HG03342 (cell line): ENCODE data around the gene NDUFS7.
"Not testable (repeated sequence)": the region's sequence is repeated elsewhere in the genome, so short reads cannot be mapped to it uniquely, and the experiment has no call there.

ENCODE experiments used
- ATAC-seq: cut with Tn5 transposase; IDR thresholded peaks from one replicate; pipeline ENCODE4 v1.9.1; 2021; ENCODE audit warnings: mild to moderate bottlenecking, moderate library complexity; ENCODE audit not compliant: unreplicated experiment

NDUFS7 gene

GRCh38 chr19:1416014-1416841 is 32.5 kb downstream of the NDUFS7 start:
- ATAC-seq, result no peak

- no peak for ATAC-seq
Observed at GRCh38 chr19:1417145-1417544, 33.4 kb downstream of the NDUFS7 start.

GRCh38 chr19:1417681-1418495 is 34.2 kb downstream of the NDUFS7 start:
- no peak for ATAC-seq

- ATAC-seq, result no peak
Observed at GRCh38 chr19:1418496-1418775, 34.7 kb downstream of the NDUFS7 start.

GRCh38 chr19:1418951-1419738 is 35.4 kb downstream of the NDUFS7 start:
- no peak for ATAC-seq

- ATAC-seq, result not testable (repeated sequence)
Observed at GRCh38 chr19:1420085-1420484, 36.4 kb downstream of the NDUFS7 start.

GRCh38 chr19:1420590-1420989 is 36.9 kb downstream of the NDUFS7 start:
- no peak for ATAC-seq

GRCh38 chr19:1421218-1421957 is 37.7 kb downstream of the NDUFS7 start:
- ATAC-seq, result no peak

GRCh38 chr19:1421958-1422305 is 38.2 kb downstream of the NDUFS7 start:
- no peak for ATAC-seq

GRCh38 chr19:1422360-1422759 is 38.7 kb downstream of the NDUFS7 start:
- no peak for ATAC-seq

GRCh38 chr19:1422943-1423342 is 39.2 kb downstream of the NDUFS7 start:
- no peak for ATAC-seq

- ATAC-seq, result no peak
Observed at GRCh38 chr19:1423436-1424191, 39.9 kb downstream of the NDUFS7 start.

GRCh38 chr19:1424192-1424955 is 40.7 kb downstream of the NDUFS7 start:
- ATAC-seq, result no peak

GRCh38 chr19:1425102-1425837 is 41.6 kb downstream of the NDUFS7 start:
- ATAC-seq, result no peak

- ATAC-seq, result no peak
Observed at GRCh38 chr19:1425902-1426301, 42.2 kb downstream of the NDUFS7 start.

- ATAC-seq, result no peak
Observed at GRCh38 chr19:1426736-1427135, 43.0 kb downstream of the NDUFS7 start.

GRCh38 chr19:1427221-1427920 is 43.7 kb downstream of the NDUFS7 start:
- ATAC-seq, result no peak

GRCh38 chr19:1428738-1429391 is 45.2 kb downstream of the NDUFS7 start:
- no peak for ATAC-seq
